K562 (cell line): ENCODE data around the gene GCK. TPM values are rescaled to one million over a fixed set of nuclear protein-coding genes. Genes with fewer than 3 reads are reported as not detected.

Experiments
- ATAC-seq: fragments of 200-7000 bp; cut with Tn5 transposase; 3 replicates; pipeline ENCODE4 v1.9.1; 2020; ENCODE audit warnings: moderate library complexity
- BruUV-seq: library from RNA; stranded (reverse); fragments of 400-500 nt; replicated peaks from 2 replicates; lab custom pipeline; 2021; lab: Mats Ljungman, UMichigan
- CTCF ChIA-PET: fragments of 300-600 bp; formaldehyde crosslinking; extraction: SDS; loops from one replicate; lab custom pipeline; 2021; ENCODE audit warnings: low intra/inter-chr PET ratio; lab: Yijun Ruan, JAX
- POLR2A ChIA-PET: fragments of 300-600, 350-650 bp; sonication (Branson Sonifier 250); formaldehyde crosslinking; extraction: SDS; loops from one replicate; lab custom pipeline; 2021; ENCODE audit warnings: antibody characterized with exemption, inconsistent platforms; lab: Yijun Ruan, JAX
- DNase-seq, 4 experiments: peaks; one replicate each; pipeline versions ENCODE4 v3.0.0 to v3.0.0-alpha.2; 2011 to 2018; ENCODE audit warnings: low spot score in 3 of 4, mixed read lengths in 3 of 4; ENCODE audit errors: extremely low read depth in 1 of 4
- FAIRE-seq: peaks from 2 replicates; lab custom pipeline; 2011; peaks lifted over from hg19 to GRCh38; lab: Jason Lieb, UNC
- H2AFZ ChIP-seq: 2 replicates; pipeline ENCODE4 v1.6.0; 2011; ENCODE audit warnings: low read depth, low read length, control low read depth, inconsistent platforms
- H3K27ac ChIP-seq: fragments of 200-600 bp; 3 replicates; pipeline ENCODE4 v1.8.0; 2011; ENCODE audit warnings: low read depth, mild to moderate bottlenecking, control low read depth, inconsistent platforms, low read length, moderate library complexity, mixed read lengths; ENCODE audit errors: extremely low read depth
- H3K27me3 ChIP-seq, 2 experiments: fragments of 300-600 bp in 1 of 2; 2 replicates in 1 of 2; 3 replicates in 1 of 2; pipeline versions ENCODE4 v1.6.0 to v1.8.0; 2011; ENCODE audit warnings: inconsistent platforms in 2 of 2, low read length in 2 of 2, mild to moderate bottlenecking in 1 of 2, mixed read lengths in 1 of 2, moderate library complexity in 1 of 2; ENCODE audit not compliant: control insufficient read depth in 2 of 2, insufficient read depth in 2 of 2
- H3K36me3 ChIP-seq: fragments of 300-600 bp; 3 replicates; pipeline ENCODE4 v1.8.0; 2011; ENCODE audit warnings: mild to moderate bottlenecking, low read length, inconsistent platforms; ENCODE audit not compliant: control insufficient read depth, insufficient read depth
- H3K4me1 ChIP-seq, 2 experiments: fragments of 200-600 bp in 1 of 2; replicated peaks in 1 of 2; 2 replicates in 1 of 2; 3 replicates in 1 of 2; pipeline versions ENCODE4 v1.5.1 to v1.8.0; 2011; ENCODE audit warnings: inconsistent platforms in 2 of 2, low read length in 2 of 2, mild to moderate bottlenecking in 1 of 2, mixed read lengths in 1 of 2, moderate library complexity in 1 of 2; ENCODE audit not compliant: control insufficient read depth in 2 of 2, insufficient read depth in 2 of 2
- H3K4me2 ChIP-seq: 2 replicates; pipeline ENCODE4 v1.6.1; 2011; ENCODE audit warnings: low read length, control low read depth, inconsistent platforms, mixed read lengths; ENCODE audit not compliant: insufficient read depth
- H3K4me3 ChIP-seq: fragments of 200-600 bp; sonication (generic), shearing (Covaris generic); 2 replicates; pipeline ENCODE4 v1.5.1; 2016; ENCODE audit warnings: control low read depth, inconsistent platforms
- H3K79me2 ChIP-seq: fragments of 200-600 bp; 3 replicates; pipeline ENCODE4 v1.8.0; 2011; ENCODE audit warnings: low read length, inconsistent platforms; ENCODE audit not compliant: control insufficient read depth, insufficient read depth
- H3K9ac ChIP-seq, 2 experiments: 2 replicates each; pipeline versions ENCODE4 v1.6.0 to v1.6.1; 2011; ENCODE audit warnings: low read depth in 2 of 2, low read length in 2 of 2, control low read depth in 1 of 2, inconsistent platforms in 1 of 2, mild to moderate bottlenecking in 1 of 2, mixed read lengths in 1 of 2; ENCODE audit not compliant: insufficient read depth in 1 of 2
- H3K9me1 ChIP-seq: one replicate; pipeline ENCODE4 v1.6.0; 2011; ENCODE audit warnings: inconsistent platforms, mild to moderate bottlenecking, low read length, moderate library complexity; ENCODE audit not compliant: control insufficient read depth, insufficient read depth
- H3K9me3 ChIP-seq: replicated peaks from 2 replicates; pipeline ENCODE4 v1.5.1; 2011; ENCODE audit warnings: low read depth, low read length, inconsistent platforms; ENCODE audit not compliant: control insufficient read depth, insufficient read depth
- H4K20me1 ChIP-seq: replicated peaks from 2 replicates; pipeline ENCODE4 v1.6.1; 2011; ENCODE audit warnings: low read length, inconsistent platforms, mixed read lengths; ENCODE audit not compliant: control insufficient read depth, insufficient read depth
- CTCF ChIP-seq, 3 experiments: IDR thresholded peaks in 2 of 3; conservative IDR thresholded peaks in 1 of 3; 2 replicates each; pipeline ENCODE4 v1.5.1; 2011 to 2012; ENCODE audit warnings: low read length in 3 of 3, mild to moderate bottlenecking in 3 of 3, control low read depth in 2 of 3, improper control_type of control experiment in 1 of 3, inconsistent platforms in 1 of 3, low read depth in 1 of 3, mixed read lengths in 1 of 3, moderate library complexity in 1 of 3; ENCODE audit not compliant: insufficient read depth in 2 of 3
- DACH1 ChIP-seq: fragments of 450-650 bp; IDR thresholded peaks from 2 replicates; pipeline ENCODE4 v1.6.1; 2018; ENCODE audit not compliant: partially characterized antibody
- FOSL1 ChIP-seq: fragments of 200-800 bp; sonication (Bioruptor generic); conservative IDR thresholded peaks from 2 replicates; pipeline ENCODE4 v1.6.1; 2016; ENCODE audit warnings: missing genetic modification characterization, missing compliant biosample characterization
- GTF2F1 ChIP-seq: IDR thresholded peaks from 2 replicates; pipeline ENCODE4 v1.6.1; 2011; ENCODE audit warnings: low read depth, low read length, improper control_type of control experiment
- HNRNPH1 ChIP-seq: fragments of 200-400 bp; formaldehyde crosslinking; optimal IDR thresholded peaks from 2 replicates; pipeline ENCODE3; 2017; ENCODE audit warnings: low read depth, mild to moderate bottlenecking, low read length, moderate library complexity
- MCM5 ChIP-seq: fragments of 450-650 bp; IDR thresholded peaks from 2 replicates; pipeline ENCODE4 v1.6.1; 2016; ENCODE audit warnings: low read depth
- RREB1 ChIP-seq: fragments of 250-450 bp; sonication (Bioruptor Pico); IDR thresholded peaks from 2 replicates; pipeline ENCODE4 v1.4.0; 2020
- ZBTB26 ChIP-seq: fragments of 450-650 bp; formaldehyde crosslinking; IDR thresholded peaks from 2 replicates; pipeline ENCODE4 v1.4.0; 2022; ENCODE audit warnings: missing genetic modification characterization
- WGBS: fragments of 100-300 bp; shearing (Covaris generic); methylation state at CpG from one replicate; pipeline ENCODE4 v1.1.6; 2016; ENCODE audit warnings: low coverage, mixed read lengths; ENCODE audit not compliant: insufficient coverage; ENCODE audit errors: missing lambda C conversion rate; 5-methylcytosine and 5-hydroxymethylcytosine counted together
- in situ Hi-C: fragments of 300-500 bp; cut with MboI; formaldehyde crosslinking; loops from 4 replicates; pipeline ENCODE4 v1.15.0; 2018; ENCODE audit warnings: inconsistent platforms, mixed read lengths
- intact Hi-C: fragments of 100-400 bp; cut with micrococcal nuclease; formaldehyde crosslinking; loops from 2 replicates; pipeline ENCODE4 v1.14.2; 2022
- polyA plus RNA-seq, 8 experiments: library from polyadenylated mRNA; depleted of rRNA in 4 of 8; stranded (reverse) in 5 of 8; unstranded in 3 of 8; fragments of >200 nt; fragmentation: Nextera tagmentation in 2 of 8; fragmentation: Illumina TruSeq in 1 of 8; extraction: Ambion mirVana in 2 of 8; extraction: Trizol in 1 of 8; gene quantifications; 2 replicates each; pipeline versions ENCODE4 v1.2.1 to v1.2.3, GENCODE V29; 2011 to 2014; ENCODE audit warnings: inconsistent platforms in 1 of 8, missing spikeins in 1 of 8
- total RNA-seq, 7 experiments: library from RNA; depleted of rRNA in 6 of 7; stranded (reverse); fragments of >200 nt in 6 of 7; fragmentation: Illumina TruSeq in 2 of 7; extraction: Trizol in 2 of 7; gene quantifications; 2 replicates each; pipeline versions ENCODE4 v1.2.1 to v1.2.3, GENCODE V29; 2011 to 2021; ENCODE audit warnings: low replicate concordance in 1 of 7
- TF ChIP-seq, protein P1 (sequence below): sonication (generic); formaldehyde crosslinking; IDR thresholded peaks from 2 replicates; pipeline ENCODE4 v1.8.1; 2023; ENCODE audit warnings: mild to moderate bottlenecking, missing genetic modification reagents

The GCK gene
- total and polyA plus RNA-seq, 9 of the 15 experiments (the other 6 are each of a cell fraction or from before 2014, with no cell fraction given): 0.11 to 0.55 (median 0.16) TPM; not detected in 3

GRCh38 chr7:44159824-44160630, 29.2 kb downstream of the GCK start:
- no TSS peak for BruUV-seq
- POLR2A ChIA-PET: interaction anchor here (0.7 kb wide), 1 partner anchor 11 kb away, joined by 3 read pairs; no protein-coding TSS in a partner anchor

More at GRCh38 chr7:44159824-44160630, 29.2 kb downstream of the GCK start:
- H3K4me2 ChIP-seq: no peak overlapping the region
- H3K27me3 ChIP-seq: 0 out of 5 replicates have a peak, but pooled peaks cover 3 to 5% of the 10 kb centered on the region in 2 experiments
- H3K9ac ChIP-seq: no peak overlapping the region
- WGBS: 25% methylated on average over 5 of the region's 5 CpGs
- no peaks in the 10 kb centered on the region for H3K9me3 ChIP-seq
- no peak overlapping the region for H3K27ac ChIP-seq
- no peaks in the 10 kb centered on the region for H3K36me3 ChIP-seq
- CTCF ChIA-PET: no interaction called here
- H3K4me3 ChIP-seq: no peak overlapping the region
- no peak overlapping the region for H2AFZ ChIP-seq
- in situ Hi-C loops: no loop called here
- TF ChIP-seq ZBTB26: no peak
- TF ChIP-seq HNRNPH1: no peak
- TF ChIP-seq MCM5: no peak
- no peak for TF ChIP-seq RREB1 (CRISPR knock-in tag)
- no peak for TF ChIP-seq GTF2F1
- no peak for TF ChIP-seq FOSL1 (tag)
- no peak for TF ChIP-seq DACH1
- no peak for TF ChIP-seq CTCF (IDR thresholded peaks at IDR 0.05 in 2 of 3, conservative IDR thresholded peaks at IDR 0.05 in 1 of 3; ENCODE audit: insufficient read depth in 2 of 3, low read depth in 1 of 3, low read length in 3 of 3)
- TF ChIP-seq, protein P1, sequence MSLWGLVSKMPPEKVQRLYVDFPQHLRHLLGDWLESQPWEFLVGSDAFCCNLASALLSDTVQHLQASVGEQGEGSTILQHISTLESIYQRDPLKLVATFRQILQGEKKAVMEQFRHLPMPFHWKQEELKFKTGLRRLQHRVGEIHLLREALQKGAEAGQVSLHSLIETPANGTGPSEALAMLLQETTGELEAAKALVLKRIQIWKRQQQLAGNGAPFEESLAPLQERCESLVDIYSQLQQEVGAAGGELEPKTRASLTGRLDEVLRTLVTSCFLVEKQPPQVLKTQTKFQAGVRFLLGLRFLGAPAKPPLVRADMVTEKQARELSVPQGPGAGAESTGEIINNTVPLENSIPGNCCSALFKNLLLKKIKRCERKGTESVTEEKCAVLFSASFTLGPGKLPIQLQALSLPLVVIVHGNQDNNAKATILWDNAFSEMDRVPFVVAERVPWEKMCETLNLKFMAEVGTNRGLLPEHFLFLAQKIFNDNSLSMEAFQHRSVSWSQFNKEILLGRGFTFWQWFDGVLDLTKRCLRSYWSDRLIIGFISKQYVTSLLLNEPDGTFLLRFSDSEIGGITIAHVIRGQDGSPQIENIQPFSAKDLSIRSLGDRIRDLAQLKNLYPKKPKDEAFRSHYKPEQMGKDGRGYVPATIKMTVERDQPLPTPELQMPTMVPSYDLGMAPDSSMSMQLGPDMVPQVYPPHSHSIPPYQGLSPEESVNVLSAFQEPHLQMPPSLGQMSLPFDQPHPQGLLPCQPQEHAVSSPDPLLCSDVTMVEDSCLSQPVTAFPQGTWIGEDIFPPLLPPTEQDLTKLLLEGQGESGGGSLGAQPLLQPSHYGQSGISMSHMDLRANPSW (CRISPR knock-in tag): no peak
- FAIRE-seq (no peak), DNase-seq (no peak), ATAC-seq (no peak)
- H3K4me1 ChIP-seq: peaks cover 0 to 19% of the 10 kb centered on the region in 2 experiments; a peak in 3 of 5 replicates
- intact Hi-C loops: no loop called here
- no peaks in the 10 kb centered on the region; the same call in 1 of the 2 replicates for H4K20me1 ChIP-seq
- no peaks in the 10 kb centered on the region for H3K9me1 ChIP-seq
- H3K79me2 ChIP-seq: no peaks in the 10 kb centered on the region
